ENCODE results near the gene C22orf31. TPM values are rescaled to one million over a fixed set of nuclear protein-coding genes. Genes with fewer than 3 reads are reported as not detected.
"Not testable (repeated sequence)": the region's sequence is repeated elsewhere in the genome, so short reads cannot be mapped to it uniquely, and the experiment has no call there.

C22orf31 gene
- total RNA-seq, 2 donors from 2014 or later, result not detected

DNA sequence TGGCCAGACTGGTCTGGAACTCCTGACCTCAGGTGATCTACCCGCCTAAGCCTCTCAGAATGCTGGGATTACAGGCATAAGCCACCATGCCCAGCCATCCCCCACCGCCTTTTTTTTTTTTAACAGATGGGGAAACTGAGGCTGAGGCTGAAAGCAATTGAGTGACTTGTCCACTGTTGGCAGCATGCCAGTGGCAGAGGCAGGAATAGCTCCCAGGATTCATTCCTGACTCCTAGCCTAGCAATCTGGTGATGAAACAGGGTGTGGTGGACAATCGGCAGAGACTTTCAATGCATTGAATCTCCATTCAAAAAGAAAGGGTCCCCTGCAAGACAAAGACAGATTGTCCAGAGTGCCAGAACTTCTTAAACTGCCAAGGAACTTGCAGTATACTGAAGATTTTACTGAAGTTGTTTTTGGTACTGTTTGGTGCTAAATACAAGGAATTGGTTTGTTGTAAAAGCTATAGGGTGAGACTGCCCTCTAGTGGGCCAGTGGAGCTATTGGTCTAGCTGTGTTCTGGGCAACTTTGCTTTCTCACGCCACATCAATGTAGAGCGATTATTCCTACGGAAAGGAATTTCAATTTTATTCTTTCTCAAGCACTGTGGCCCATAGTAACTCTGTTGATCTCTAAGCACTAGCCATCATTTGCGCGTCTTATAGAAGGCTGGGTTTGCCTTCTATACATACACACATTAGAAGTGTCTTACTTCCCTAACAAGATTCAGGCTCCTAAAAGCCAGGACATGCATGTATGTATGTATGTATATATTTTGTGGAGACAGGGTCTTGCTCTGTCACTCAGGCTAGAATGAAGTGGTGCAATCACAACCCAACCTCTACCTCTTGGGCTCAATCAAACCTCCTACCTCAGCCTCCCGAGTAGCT lies 21.0 kb downstream of the C22orf31 start:
- H3K27ac Mint-ChIP-seq, result no peak overlapping the region
- H3K9me3 Mint-ChIP-seq, result no peaks in the 10 kb centered on the region
- peak; percentile 60 to 68 for ATAC-seq (replicated peaks in 1 of 2)
- H3K36me3 Mint-ChIP-seq (ENCODE audit: insufficient read depth in 2 of 2), result no peaks in the 10 kb centered on the region
- no peaks in the 10 kb centered on the region for H3K4me1 Mint-ChIP-seq (ENCODE audit: low read depth)
- no peak overlapping the region for H3K4me3 Mint-ChIP-seq
- DNase-seq, result peak; percentile 64 to 66
- peaks cover 10% of the 10 kb centered on the region for H3K27me3 Mint-ChIP-seq (ENCODE audit: low read depth)

DNA sequence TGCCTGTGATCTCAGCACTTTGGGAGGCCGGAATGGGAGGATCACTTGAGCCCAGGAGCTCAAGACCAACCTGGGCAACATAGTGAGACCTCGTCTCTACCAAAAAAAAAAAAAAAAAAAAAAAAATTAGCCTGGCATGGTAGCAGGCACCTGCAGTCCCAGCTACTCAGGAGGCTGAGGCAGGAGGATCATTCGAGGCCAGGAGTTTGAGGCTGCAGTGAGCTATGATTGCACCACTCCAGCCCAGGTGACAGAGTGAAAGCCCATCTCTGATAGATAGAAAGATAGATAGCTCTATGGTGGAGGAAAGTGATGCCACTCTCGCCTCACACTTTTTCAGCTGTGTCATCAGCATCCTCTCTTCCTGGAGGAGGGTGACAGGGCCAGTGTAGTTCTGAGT lies 21.9 kb downstream of the C22orf31 start:
- H3K27me3 Mint-ChIP-seq (ENCODE audit: low read depth), result peaks cover 10% of the 10 kb centered on the region
- not testable (repeated sequence) for ATAC-seq (replicated peaks in 1 of 2); H3K4me1 Mint-ChIP-seq (ENCODE audit: low read depth)

DNA sequence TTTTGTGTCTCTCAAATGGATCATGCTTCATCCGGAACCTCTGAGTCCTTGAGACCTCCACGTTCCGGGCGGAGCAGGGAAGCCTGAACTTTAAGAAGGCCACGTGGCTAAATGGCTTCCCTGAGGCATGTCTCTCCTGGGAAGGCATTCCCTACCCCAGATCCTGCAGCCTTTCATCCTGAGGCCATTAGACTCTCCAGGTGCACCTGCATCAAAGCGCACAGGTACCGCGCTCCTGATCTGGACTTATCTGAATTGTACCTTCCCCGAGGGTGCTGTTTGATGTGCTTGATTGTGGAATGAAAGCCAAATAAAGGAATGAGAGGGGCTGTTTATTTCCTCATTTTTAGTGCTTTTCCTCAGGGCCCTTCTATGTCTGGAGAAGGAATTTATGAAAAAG lies 22.5 kb downstream of the C22orf31 start:
- no peak for DNase-seq
- H3K4me1 Mint-ChIP-seq (ENCODE audit: low read depth), result no peaks in the 10 kb centered on the region
- H3K27me3 Mint-ChIP-seq (ENCODE audit: low read depth), result peaks cover 10% of the 10 kb centered on the region
- H3K4me3 Mint-ChIP-seq, result no peak overlapping the region
- no peaks in the 10 kb centered on the region for H3K9me3 Mint-ChIP-seq
- H3K27ac Mint-ChIP-seq, result no peak overlapping the region
- H3K36me3 Mint-ChIP-seq (ENCODE audit: insufficient read depth in 2 of 2), result no peaks in the 10 kb centered on the region
- no peak for ATAC-seq (replicated peaks in 1 of 2)

More for the DNA sequence above, 21.9 kb downstream of the C22orf31 start:
- not testable (repeated sequence) for H3K36me3 Mint-ChIP-seq (ENCODE audit: insufficient read depth in 2 of 2); H3K4me3 Mint-ChIP-seq; H3K27ac Mint-ChIP-seq; DNase-seq; H3K9me3 Mint-ChIP-seq

DNA sequence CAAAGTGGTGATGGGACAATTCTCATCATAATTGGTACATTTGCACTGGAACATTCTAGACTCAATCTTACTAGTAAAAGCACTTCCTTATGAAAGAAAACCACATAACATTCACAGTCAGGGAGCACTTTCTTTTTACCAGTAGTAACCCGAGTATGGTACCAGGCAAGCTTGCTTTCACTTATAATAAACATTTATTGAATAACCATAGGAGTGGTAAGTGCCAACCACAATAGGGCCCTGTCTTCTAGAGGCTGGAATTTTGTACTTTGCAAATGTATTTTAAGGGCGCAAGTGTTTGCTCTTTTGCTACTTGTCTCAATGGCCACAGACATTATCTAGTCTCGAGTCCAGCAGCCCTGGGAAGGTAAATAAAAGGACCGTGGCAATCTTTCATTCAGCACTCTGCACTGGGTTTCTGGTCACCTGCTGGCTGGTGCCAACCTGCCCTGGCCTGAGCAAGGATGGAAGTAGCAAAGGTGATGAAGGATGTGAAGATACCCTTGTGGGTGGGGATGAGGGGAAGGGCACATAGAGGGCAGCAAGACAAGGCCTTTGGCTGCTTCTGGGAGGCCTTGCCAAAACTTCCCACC lies 24.2 kb downstream of the C22orf31 start:
- H3K36me3 Mint-ChIP-seq (ENCODE audit: insufficient read depth in 2 of 2), result no peaks in the 10 kb centered on the region

GRCh38 chr22:29032584-29032983 lies 29.0 kb downstream of the C22orf31 start:
- no peak overlapping the region for H3K4me3 Mint-ChIP-seq
- no peaks in the 10 kb centered on the region for H3K9me3 Mint-ChIP-seq
- peaks cover 47% of the 10 kb centered on the region for H3K27me3 Mint-ChIP-seq (ENCODE audit: low read depth)
- H3K36me3 Mint-ChIP-seq (ENCODE audit: insufficient read depth in 2 of 2), result no peaks in the 10 kb centered on the region
- H3K27ac Mint-ChIP-seq, result no peak overlapping the region
- DNase-seq (no peak), ATAC-seq (replicated peaks in 1 of 2) (no peak)
- H3K4me1 Mint-ChIP-seq (ENCODE audit: low read depth), result peaks cover 15% of the 10 kb centered on the region

More for the DNA sequence above, 24.2 kb downstream of the C22orf31 start:
- no peak overlapping the region for H3K4me3 Mint-ChIP-seq
- no peaks in the 10 kb centered on the region for H3K9me3 Mint-ChIP-seq
- ATAC-seq (replicated peaks in 1 of 2), result no peak
- DNase-seq, result no peak
- peaks cover 21% of the 10 kb centered on the region for H3K27me3 Mint-ChIP-seq (ENCODE audit: low read depth)
- no peaks in the 10 kb centered on the region for H3K4me1 Mint-ChIP-seq (ENCODE audit: low read depth)
- no peak overlapping the region for H3K27ac Mint-ChIP-seq

- no peaks in the 10 kb centered on the region for H3K36me3 Mint-ChIP-seq (ENCODE audit: insufficient read depth in 2 of 2)
- no peak overlapping the region for H3K4me3 Mint-ChIP-seq
- H3K27me3 Mint-ChIP-seq (ENCODE audit: low read depth), result peaks cover 47% of the 10 kb centered on the region
- H3K4me1 Mint-ChIP-seq (ENCODE audit: low read depth), result peaks cover 15% of the 10 kb centered on the region
- DNase-seq (no peak), ATAC-seq (replicated peaks in 1 of 2) (no peak)
- no peak overlapping the region for H3K27ac Mint-ChIP-seq
- no peaks in the 10 kb centered on the region for H3K9me3 Mint-ChIP-seq
Observed at GRCh38 chr22:29032014-29032475, 29.6 kb downstream of the C22orf31 start.

DNA sequence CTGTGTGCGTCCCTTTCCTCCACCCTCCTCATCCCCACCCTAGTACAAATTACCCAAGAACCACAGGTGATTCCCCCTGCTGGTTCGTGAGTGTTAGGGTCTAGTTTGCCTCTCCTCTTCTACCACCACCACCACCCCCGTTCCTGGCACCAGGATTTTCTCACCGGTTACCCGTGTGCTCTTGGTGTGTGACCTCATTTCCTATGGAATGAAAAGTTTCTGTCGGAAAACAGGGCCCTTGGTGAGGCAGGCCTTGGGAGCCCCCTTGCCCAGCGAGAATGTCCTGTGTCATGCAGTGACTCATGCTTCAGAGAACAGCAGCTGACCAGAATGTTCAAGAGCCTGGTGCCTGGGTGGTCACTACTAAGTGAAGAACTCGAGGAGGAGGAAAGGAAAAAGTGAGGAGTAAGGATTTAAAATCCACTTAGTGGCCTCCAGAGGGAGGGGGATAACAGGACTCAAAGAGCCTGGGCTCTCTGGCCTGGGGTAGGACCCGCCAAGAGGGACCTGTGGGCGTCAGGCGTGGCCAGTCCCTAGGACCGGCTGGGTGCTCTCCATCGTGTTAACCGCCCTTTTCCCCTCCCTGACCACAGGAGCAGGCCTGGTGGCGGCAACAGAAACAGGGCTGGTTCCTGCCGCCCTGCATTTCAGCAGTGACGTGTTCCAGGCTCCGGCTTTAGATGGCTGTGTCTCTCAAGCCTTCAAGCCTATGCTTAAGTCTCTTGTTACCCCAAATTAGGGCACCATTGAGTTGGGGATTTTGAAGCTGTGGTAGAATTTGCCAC lies 30.2 kb downstream of the C22orf31 start:
- H3K27ac Mint-ChIP-seq, result no peak overlapping the region
- peaks cover 47% of the 10 kb centered on the region for H3K27me3 Mint-ChIP-seq (ENCODE audit: low read depth)
- peak in 1 of 2 donors; percentile 50 for ATAC-seq (replicated peaks in 1 of 2)
- H3K36me3 Mint-ChIP-seq (ENCODE audit: insufficient read depth in 2 of 2), result no peaks in the 10 kb centered on the region
- H3K4me3 Mint-ChIP-seq, result peak overlapping the region in 1 of 2 donors; percentile 73
- H3K4me1 Mint-ChIP-seq (ENCODE audit: low read depth), result peaks cover 15% of the 10 kb centered on the region
- no peaks in the 10 kb centered on the region for H3K9me3 Mint-ChIP-seq
- no peak for DNase-seq

GRCh38 chr22:29030618-29031226 lies 30.9 kb downstream of the C22orf31 start:
- DNase-seq (peak in 1 of 2 donors; percentile 6), ATAC-seq (replicated peaks in 1 of 2) (peak in 1 of 2 donors; percentile 20)
- peaks cover 47% of the 10 kb centered on the region for H3K27me3 Mint-ChIP-seq (ENCODE audit: low read depth)
- H3K4me3 Mint-ChIP-seq, result peak overlapping the region; percentile 43 to 73
- H3K9me3 Mint-ChIP-seq, result no peaks in the 10 kb centered on the region
- peaks cover 15% of the 10 kb centered on the region for H3K4me1 Mint-ChIP-seq (ENCODE audit: low read depth)
- H3K36me3 Mint-ChIP-seq (ENCODE audit: insufficient read depth in 2 of 2), result no peaks in the 10 kb centered on the region
- no peak overlapping the region for H3K27ac Mint-ChIP-seq

GRCh38 chr22:29030016-29030617 lies 31.5 kb downstream of the C22orf31 start:
- ATAC-seq (replicated peaks in 1 of 2), result no peak
- no peaks in the 10 kb centered on the region for H3K36me3 Mint-ChIP-seq (ENCODE audit: insufficient read depth in 2 of 2)
- peaks cover 15% of the 10 kb centered on the region for H3K4me1 Mint-ChIP-seq (ENCODE audit: low read depth)
- no peaks in the 10 kb centered on the region for H3K9me3 Mint-ChIP-seq
- peak overlapping the region; percentile 43 to 73 for H3K4me3 Mint-ChIP-seq
- peaks cover 52% of the 10 kb centered on the region for H3K27me3 Mint-ChIP-seq (ENCODE audit: low read depth)
- no peak for DNase-seq
- no peak overlapping the region for H3K27ac Mint-ChIP-seq

DNA sequence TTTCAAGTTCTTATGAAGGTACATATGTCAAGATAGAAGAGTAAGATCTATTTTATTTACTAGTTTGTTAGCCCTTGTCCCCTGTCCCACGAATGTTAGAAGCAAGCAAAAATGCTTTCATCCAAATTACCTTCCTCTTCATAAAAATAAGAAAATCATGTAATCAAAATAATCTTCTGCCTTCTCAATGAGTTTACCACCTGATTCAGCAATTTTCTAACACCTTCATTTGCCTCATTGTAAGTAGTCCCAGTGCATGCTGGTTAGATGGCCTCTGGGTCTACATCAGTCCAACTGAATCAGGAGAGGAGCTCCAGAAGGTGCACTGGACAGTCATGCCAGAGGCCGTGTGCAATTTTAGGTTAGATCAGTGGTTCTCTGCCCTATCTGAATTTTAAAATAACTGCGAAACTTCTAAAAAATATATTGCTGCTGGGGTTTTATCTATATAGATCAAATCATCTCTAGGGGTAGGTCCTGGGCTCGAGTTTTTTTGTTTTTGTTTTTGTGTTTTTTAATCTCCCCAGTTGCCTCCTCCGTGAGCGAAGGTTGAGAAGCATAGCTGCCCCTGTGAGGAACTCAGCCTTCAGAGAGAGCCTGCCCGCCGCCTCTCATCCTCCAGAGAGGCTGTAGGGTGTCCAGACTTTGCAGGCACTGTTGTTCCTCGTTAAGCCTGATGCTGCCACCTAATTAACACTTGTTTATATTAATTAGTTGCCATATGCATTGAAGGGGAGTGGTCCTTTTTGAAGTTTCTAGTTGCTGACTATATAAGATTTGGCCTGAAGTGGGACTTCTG lies 32.2 kb downstream of the C22orf31 start:
- no peaks in the 10 kb centered on the region for H3K36me3 Mint-ChIP-seq (ENCODE audit: insufficient read depth in 2 of 2)
- peaks cover 53% of the 10 kb centered on the region for H3K27me3 Mint-ChIP-seq (ENCODE audit: low read depth)
- peaks cover 15% of the 10 kb centered on the region for H3K4me1 Mint-ChIP-seq (ENCODE audit: low read depth)
- ATAC-seq (replicated peaks in 1 of 2), result no peak
- H3K27ac Mint-ChIP-seq, result no peak overlapping the region
- no peaks in the 10 kb centered on the region for H3K9me3 Mint-ChIP-seq
- no peak overlapping the region for H3K4me3 Mint-ChIP-seq
- no peak for DNase-seq

- ATAC-seq (replicated peaks in 1 of 2) (no peak), DNase-seq (no peak)
- Mint-ChIP-seq H3K4me3 (no peak overlapping the region), H3K9me3 (no peaks in the 10 kb centered on the region), H3K27me3 (ENCODE audit: low read depth) (peaks cover 51% of the 10 kb centered on the region), H3K27ac (no peak overlapping the region), H3K4me1 (ENCODE audit: low read depth) (peaks cover 15% of the 10 kb centered on the region), H3K36me3 (ENCODE audit: insufficient read depth in 2 of 2) (no peaks in the 10 kb centered on the region)
Observed at GRCh38 chr22:29028468-29028867, 33.2 kb downstream of the C22orf31 start.

DNA sequence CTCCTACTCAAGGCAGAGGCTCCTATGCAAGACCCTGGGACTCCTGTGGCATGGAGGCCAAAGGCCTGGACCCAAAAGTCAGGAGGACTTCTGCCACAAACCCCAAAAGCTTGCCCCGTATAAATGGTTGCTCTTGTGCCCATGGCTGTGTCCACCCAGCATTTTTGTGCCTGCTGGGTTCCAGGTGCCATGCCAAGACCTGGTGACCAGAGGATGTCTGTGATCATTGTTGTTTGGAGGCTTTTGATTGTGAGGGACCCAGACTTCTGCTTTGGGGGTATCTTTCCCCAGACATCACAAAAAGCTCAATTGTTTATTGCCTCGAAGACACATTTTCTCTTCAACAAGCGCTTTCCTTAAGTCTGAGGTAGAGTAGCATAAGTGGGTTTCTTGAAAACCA lies 35.1 kb downstream of the C22orf31 start:
- H3K27me3 Mint-ChIP-seq (ENCODE audit: low read depth), result peaks cover 37% of the 10 kb centered on the region
- no peaks in the 10 kb centered on the region for H3K36me3 Mint-ChIP-seq (ENCODE audit: insufficient read depth in 2 of 2)
- H3K4me3 Mint-ChIP-seq, result no peak overlapping the region
- no peak overlapping the region for H3K27ac Mint-ChIP-seq
- H3K4me1 Mint-ChIP-seq (ENCODE audit: low read depth), result peaks cover 15% of the 10 kb centered on the region
- ATAC-seq (replicated peaks in 1 of 2), result no peak
- no peak for DNase-seq
- no peaks in the 10 kb centered on the region for H3K9me3 Mint-ChIP-seq

Measured in activated T-cell treated with anti-CD3 and anti-CD28 coated beads, Interleukin-2, amount 50 U/mL, for 72 hours (primary cell).